Measurements from ENCODE around the gene USP49.

DNA sequence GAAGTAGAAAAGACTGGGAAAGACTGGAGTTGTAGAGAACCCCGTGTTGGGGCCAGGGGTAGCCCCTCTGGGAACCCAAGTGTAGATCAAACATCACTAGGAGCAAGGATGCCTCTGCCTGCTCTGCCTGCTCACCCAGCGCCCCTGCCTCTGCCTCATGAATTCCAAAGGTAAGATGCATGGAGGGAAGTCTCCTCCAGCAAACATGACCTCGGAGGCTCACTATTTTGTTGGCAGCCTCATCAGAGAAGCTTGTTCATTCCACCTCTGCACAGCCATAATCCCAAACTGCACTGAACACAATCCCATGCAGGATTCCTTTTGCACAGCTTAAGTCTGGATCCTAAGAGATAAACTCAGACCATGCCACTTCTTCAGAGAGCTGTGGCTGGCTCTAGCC lies 120.3 kb downstream of the USP49 start:
- TF ChIP-seq, protein P1, sequence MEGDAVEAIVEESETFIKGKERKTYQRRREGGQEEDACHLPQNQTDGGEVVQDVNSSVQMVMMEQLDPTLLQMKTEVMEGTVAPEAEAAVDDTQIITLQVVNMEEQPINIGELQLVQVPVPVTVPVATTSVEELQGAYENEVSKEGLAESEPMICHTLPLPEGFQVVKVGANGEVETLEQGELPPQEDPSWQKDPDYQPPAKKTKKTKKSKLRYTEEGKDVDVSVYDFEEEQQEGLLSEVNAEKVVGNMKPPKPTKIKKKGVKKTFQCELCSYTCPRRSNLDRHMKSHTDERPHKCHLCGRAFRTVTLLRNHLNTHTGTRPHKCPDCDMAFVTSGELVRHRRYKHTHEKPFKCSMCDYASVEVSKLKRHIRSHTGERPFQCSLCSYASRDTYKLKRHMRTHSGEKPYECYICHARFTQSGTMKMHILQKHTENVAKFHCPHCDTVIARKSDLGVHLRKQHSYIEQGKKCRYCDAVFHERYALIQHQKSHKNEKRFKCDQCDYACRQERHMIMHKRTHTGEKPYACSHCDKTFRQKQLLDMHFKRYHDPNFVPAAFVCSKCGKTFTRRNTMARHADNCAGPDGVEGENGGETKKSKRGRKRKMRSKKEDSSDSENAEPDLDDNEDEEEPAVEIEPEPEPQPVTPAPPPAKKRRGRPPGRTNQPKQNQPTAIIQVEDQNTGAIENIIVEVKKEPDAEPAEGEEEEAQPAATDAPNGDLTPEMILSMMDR (conservative IDR thresholded peaks at IDR 0.05 in 1 of 2, IDR thresholded peaks at IDR 0.05 in 1 of 2; ENCODE audit: low read depth in 1 of 2, low read length in 2 of 2): no peak
- no peak for TF ChIP-seq EZH2 (IDR thresholded peaks at IDR 0.05; ENCODE audit: low read length, missing control alignments)

All from fibroblast of lung (primary cell).